Thyroid gland (tissue), 4 donors: ENCODE results near the gene BEAN1. TPM values are rescaled to one million over a fixed set of nuclear protein-coding genes. Genes with fewer than 3 reads are reported as not detected.

Experiments
- DNase-seq, 2 donors: peaks; one replicate each; pipeline ENCODE4 v3.0.0-alpha.2; 2019
- H3K27ac ChIP-seq, 3 donors: fragments of 200-600 bp; sonication (generic); 1 replicate in 2 of 3; 2 replicates in 1 of 3; pipeline ENCODE4 v1.5.1; 2016 to 2019; ENCODE audit warnings: mild to moderate bottlenecking in 1 of 3, moderate library complexity in 1 of 3
- H3K27me3 ChIP-seq: fragments of 200-600 bp; sonication (generic); one replicate; pipeline ENCODE4 v1.5.1; 2019
- H3K36me3 ChIP-seq, 2 donors: fragments of 200-600 bp; sonication (generic); one replicate each; pipeline ENCODE4 v1.5.1; 2016 to 2019
- H3K4me1 ChIP-seq, 2 donors: fragments of 200-600 bp; sonication (generic); one replicate each; pipeline ENCODE4 v1.5.1; 2017 to 2019
- H3K4me3 ChIP-seq, 3 donors: fragments of 200-600 bp; sonication (generic); replicated peaks in 1 of 3; 1 replicate in 2 of 3; 2 replicates in 1 of 3; pipeline ENCODE4 v1.5.1; 2016; ENCODE audit warnings: mild to moderate bottlenecking in 1 of 3
- H3K9me3 ChIP-seq: fragments of 200-600 bp; sonication (generic); one replicate; pipeline ENCODE4 v1.5.1; 2017
- CTCF ChIP-seq, 6 experiments: fragments of 200-600 bp in 3 of 6; fragments of 450-650 bp in 3 of 6; sonication (generic) in 3 of 6; IDR thresholded peaks; one replicate each; pipeline ENCODE4 v1.5.1; 2016 to 2019; ENCODE audit warnings: antibody characterized with exemption in 6 of 6, mild to moderate bottlenecking in 2 of 6, inconsistent platforms in 1 of 6, moderate library complexity in 1 of 6
- POLR2A ChIP-seq, 2 donors: fragments of 450-650 bp; IDR thresholded peaks; one replicate each; pipeline ENCODE4 v1.6.1; 2017; ENCODE audit warnings: antibody characterized with exemption in 2 of 2, mild to moderate bottlenecking in 2 of 2, moderate library complexity in 1 of 2
- WGBS, 2 donors: methylation state at CpG; one replicate each; pipeline ENCODE4 v1.1.5; 2017; 5-methylcytosine and 5-hydroxymethylcytosine counted together
- intact Hi-C: fragments of 100-400 bp; cut with DNase I; formaldehyde crosslinking; loops from one replicate; pipeline ENCODE4 v1.15.1; 2023
- total RNA-seq, 4 donors: library from RNA; depleted of rRNA; stranded (reverse); fragments of >200 nt; gene quantifications; one replicate each; pipeline ENCODE4 v1.2.3, GENCODE V29; 2016

Gene BEAN1
- total RNA-seq, 4 donors from 2014 or later: 0.38 to 0.54 TPM; not detected in 2

- Histone ChIP-seq H3K9me3 (no peaks in the 10 kb centered on the region), H3K4me3 (no peak overlapping the region), H3K36me3 (no peaks in the 10 kb centered on the region), H3K27me3 (no peaks in the 10 kb centered on the region), H3K27ac (no peak overlapping the region), H3K4me1 (peaks cover 0 to 8% of the 10 kb centered on the region in 2 donors)
- intact Hi-C loops: no loop called here
- no peak for DNase-seq
- 52 to 75% methylated on average over 2 of the region's 2 CpGs for WGBS, 2 donors
- TF ChIP-seq POLR2A (IDR thresholded peaks at IDR 0.05) (no peak), CTCF (IDR thresholded peaks at IDR 0.05) (no peak)
Measured at GRCh38 chr16:66477028-66477515, 50.0 kb downstream of the BEAN1 start.

GRCh38 chr16:66478733-66479511 is 51.8 kb downstream of the BEAN1 start:
- Histone ChIP-seq H3K4me3 (no peak overlapping the region), H3K4me1 (peaks cover 0 to 8% of the 10 kb centered on the region in 2 donors), H3K9me3 (no peaks in the 10 kb centered on the region), H3K27me3 (no peaks in the 10 kb centered on the region), H3K36me3 (no peaks in the 10 kb centered on the region), H3K27ac (no peak overlapping the region)
- 32% methylated on average over 9 of the region's 10 CpGs for WGBS, 2 donors
- intact Hi-C loops: no loop called here
- DNase-seq: peak; percentile 73 to 74
- peak; percentile 35 to 81 (median 72) for TF ChIP-seq CTCF (IDR thresholded peaks at IDR 0.05)
- TF ChIP-seq POLR2A (IDR thresholded peaks at IDR 0.05): no peak

- TF ChIP-seq POLR2A (IDR thresholded peaks at IDR 0.05): no peak
- TF ChIP-seq CTCF (IDR thresholded peaks at IDR 0.05): no peak
- DNase-seq: no peak
- 72 to 85% methylated on average over 2 to 5 of the region's 5 CpGs for WGBS, 2 donors
- H3K27ac ChIP-seq: no peak overlapping the region
- intact Hi-C loops: loop anchor here (5.0 kb wide), 4 partner anchors 68 to 123 kb away; partner anchors contain the start of gene CMTM3
- H3K27me3 ChIP-seq: no peaks in the 10 kb centered on the region
- no peaks in the 10 kb centered on the region for H3K36me3 ChIP-seq
- no peaks in the 10 kb centered on the region for H3K9me3 ChIP-seq
- peaks cover 0 to 8% of the 10 kb centered on the region in 2 donors for H3K4me1 ChIP-seq
- H3K4me3 ChIP-seq: no peak overlapping the region
Measured at GRCh38 chr16:66479661-66480264, 52.7 kb downstream of the BEAN1 start.

- Histone ChIP-seq H3K4me1 (peaks cover 0 to 8% of the 10 kb centered on the region in 2 donors), H3K4me3 (no peak overlapping the region), H3K27me3 (no peaks in the 10 kb centered on the region), H3K27ac (no peak overlapping the region), H3K9me3 (no peaks in the 10 kb centered on the region), H3K36me3 (no peaks in the 10 kb centered on the region)
- no peak for DNase-seq
- TF ChIP-seq POLR2A (IDR thresholded peaks at IDR 0.05) (no peak), CTCF (IDR thresholded peaks at IDR 0.05) (no peak)
- intact Hi-C loops: loop anchor here (5.0 kb wide), 4 partner anchors 67 to 123 kb away; partner anchors contain the start of gene CMTM3
- WGBS, 2 donors: 81 to 85% methylated on average over 8 to 12 of the region's 25 CpGs
Measured at GRCh38 chr16:66480265-66481080, 53.4 kb downstream of the BEAN1 start.
